HG03045 (cell line): ENCODE measurements around the gene FUT7.

ENCODE experiments used
- ATAC-seq: cut with Tn5 transposase; IDR thresholded peaks from one replicate; pipeline ENCODE4 v1.9.1; 2021; ENCODE audit warnings: mild to moderate bottlenecking, moderate library complexity; ENCODE audit not compliant: unreplicated experiment

FUT7 gene

DNA sequence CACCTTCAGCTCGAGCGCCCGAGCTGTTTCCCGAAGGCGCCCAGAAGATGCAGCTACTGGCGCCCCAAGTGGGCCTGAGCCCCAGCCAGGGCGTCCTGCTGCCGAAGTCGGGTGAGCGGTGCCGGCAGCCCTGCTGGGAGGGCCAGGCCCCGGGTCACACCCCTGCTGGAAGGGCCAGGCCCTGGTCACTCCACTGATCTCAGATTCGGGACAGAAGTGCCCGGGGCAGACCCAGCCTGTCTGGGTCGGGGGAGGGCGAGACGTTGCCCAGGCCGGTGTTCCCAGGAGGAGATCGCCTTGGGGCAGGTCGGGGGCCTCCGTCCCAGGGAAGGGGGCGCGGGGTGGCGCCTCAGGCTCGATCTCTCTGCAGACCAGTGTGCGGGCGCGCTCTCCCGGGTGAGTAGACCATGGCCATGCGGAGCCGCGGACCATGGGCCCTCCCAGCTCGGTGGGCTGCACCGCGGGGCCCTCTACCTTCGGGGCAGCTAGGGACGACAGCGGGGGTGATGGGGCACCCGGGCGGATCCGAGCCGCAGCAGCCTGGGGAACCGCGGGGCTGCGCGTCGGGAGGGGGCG, 46.8 kb downstream of the FUT7 start:
- ATAC-seq, result no peak

DNA sequence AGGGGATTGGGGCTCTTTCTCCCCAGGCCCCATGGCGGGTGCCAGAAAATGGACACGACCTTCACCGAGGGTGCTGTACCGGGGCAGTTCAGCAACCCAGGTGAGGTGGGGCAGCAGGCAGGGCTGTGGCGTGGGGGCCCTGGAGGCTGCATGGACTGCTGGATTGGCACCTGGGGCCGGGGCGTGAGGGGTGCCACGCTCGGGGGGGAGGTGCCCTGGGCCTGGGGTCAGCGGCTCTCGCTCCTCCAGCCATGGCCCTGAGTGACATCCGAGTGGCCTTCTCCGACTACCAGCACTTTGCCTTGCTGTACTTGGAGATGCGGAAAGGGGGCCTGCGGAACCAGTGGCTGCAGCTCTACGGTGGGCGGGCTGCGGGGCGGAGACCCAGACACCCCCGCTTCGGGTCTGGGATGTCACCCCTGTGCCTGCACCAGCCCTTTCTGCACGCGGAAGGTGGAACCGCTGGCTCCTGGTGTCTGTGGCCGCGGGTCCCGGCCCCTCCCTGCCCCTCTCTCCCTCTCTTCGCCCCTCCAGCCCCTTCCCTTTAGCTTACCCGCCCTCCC, 47.3 kb downstream of the FUT7 start:
- ATAC-seq, result no peak

DNA sequence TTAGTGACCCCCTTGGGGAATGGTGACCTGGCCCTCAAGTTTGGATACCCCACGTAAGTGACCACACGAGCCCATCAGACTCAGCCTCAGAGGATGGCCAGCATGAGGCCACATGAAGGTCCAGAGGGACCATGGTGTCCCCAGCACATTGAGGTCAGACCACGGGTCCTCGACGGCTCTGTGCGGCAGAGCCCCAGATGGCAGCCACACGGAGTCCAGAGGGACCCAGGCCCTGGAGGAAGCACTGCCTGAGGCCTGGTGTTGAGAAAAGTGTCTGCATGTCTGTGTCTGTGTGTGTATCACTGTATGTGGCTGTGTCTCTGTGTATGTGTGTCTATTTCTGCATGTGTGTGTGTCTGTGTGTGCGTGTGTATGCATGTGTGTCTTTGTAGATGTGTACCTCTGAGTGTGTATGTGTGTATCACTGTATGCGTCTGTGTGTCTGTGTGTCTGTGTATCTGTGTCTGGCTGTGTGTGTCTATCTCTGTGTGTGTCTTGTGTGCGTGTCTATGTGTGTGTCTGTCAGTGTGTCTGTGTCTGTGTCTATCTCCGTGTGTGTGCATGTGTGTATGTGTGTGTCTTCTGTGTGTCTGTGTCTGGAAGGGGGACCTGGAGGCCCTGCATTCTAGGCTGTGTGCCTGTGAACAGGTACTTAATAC, 48.1 kb downstream of the FUT7 start:
- no peak for ATAC-seq

DNA sequence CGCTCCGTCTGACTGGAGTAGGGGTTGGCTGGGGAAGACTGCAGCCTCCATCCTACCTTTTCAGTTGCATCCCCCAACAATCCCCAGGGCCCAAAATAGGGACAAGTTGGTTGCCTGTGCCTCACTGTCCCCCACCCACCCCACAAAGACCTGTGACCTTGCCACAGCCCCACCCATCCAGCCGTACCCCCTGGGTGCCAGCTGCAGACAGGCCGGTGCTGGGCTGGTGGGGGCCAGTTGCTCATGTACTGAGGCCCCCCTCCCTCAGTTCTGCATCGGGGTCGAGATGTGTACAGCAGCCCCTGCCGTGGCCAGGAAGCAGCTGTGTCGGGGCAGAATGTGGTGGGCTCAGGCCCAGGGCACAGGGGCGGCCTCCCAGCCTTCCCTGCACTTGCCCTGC, 48.7 kb downstream of the FUT7 start:
- no peak for ATAC-seq

DNA sequence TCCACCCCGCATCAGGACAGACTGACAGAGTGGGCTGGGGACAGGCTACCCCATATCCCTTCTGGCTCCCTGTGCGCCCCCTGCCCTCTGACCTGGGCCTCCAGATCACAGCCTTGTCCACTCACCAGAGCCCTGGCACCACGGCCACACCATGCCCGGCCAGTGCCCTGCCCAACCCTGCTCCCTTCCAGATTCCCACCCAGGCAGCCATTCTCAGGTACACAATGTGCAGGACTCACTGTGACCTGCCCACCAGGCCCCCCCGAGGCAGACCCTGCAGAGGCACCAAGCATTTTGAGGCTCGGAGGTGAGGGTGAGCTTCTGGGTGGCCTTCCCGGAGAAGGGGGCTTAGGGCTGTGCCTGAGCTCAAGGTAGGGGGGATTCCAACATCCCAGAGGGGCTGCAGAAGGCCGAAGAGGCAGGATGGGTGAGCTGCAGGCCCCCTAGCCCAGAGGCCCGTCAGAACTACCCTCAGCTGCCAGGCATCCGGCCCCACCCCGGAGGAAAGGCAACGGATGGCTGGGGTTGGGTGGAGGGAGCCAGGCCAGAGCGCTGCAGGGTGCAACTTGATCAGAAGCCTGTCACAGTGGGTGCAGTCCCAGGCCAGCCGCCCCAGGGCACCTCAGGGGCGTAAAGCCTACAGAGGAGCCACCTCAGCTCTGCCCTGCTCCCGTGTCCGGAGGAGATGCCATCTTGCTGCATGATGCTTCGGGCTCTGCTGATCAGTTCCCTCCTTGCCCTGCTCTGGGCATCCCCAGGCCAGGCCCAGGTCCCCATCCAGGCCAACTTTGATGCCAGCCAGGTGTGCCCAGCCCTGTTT, 49.4 kb downstream of the FUT7 start, which contains the start of gene LCNL1:
TSS of gene LCNL1 (plus strand) at position 762 of the 820 bp plus-strand sequence. CDS start 594 bp downstream, outside the sequence.
- ATAC-seq, result no peak

DNA sequence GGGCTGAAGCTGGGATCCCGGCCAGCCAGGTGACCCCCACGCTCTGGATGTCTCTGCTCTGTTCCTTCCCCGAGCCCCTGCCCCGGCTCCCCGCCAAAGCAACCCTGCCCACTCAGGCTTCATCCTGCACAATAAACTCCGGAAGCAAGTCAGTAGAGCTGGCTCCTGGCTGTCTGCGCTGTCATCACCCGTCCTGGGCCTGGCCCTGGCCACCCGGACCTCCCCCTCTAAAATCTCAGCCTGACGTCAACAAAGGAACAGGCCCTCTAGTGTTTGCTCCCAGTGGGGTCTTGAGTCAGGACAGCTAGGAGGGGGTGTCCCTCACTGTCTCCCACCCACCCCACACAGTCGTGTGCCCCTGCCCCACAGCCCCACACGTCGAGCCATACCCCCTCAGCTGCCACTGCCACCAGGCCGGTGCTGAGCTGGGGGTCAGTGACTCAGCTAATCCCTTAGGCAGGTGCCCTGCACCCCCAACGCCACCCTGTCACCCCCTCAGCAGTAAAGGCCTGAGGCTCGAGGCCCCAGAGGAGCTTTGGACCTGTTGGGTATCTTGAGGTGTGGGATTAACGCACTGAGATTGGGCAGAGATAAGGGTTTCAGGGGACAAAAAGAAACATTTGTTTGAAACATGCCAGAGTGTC, 50.2 kb downstream of the FUT7 start:
- ATAC-seq, result no peak

DNA sequence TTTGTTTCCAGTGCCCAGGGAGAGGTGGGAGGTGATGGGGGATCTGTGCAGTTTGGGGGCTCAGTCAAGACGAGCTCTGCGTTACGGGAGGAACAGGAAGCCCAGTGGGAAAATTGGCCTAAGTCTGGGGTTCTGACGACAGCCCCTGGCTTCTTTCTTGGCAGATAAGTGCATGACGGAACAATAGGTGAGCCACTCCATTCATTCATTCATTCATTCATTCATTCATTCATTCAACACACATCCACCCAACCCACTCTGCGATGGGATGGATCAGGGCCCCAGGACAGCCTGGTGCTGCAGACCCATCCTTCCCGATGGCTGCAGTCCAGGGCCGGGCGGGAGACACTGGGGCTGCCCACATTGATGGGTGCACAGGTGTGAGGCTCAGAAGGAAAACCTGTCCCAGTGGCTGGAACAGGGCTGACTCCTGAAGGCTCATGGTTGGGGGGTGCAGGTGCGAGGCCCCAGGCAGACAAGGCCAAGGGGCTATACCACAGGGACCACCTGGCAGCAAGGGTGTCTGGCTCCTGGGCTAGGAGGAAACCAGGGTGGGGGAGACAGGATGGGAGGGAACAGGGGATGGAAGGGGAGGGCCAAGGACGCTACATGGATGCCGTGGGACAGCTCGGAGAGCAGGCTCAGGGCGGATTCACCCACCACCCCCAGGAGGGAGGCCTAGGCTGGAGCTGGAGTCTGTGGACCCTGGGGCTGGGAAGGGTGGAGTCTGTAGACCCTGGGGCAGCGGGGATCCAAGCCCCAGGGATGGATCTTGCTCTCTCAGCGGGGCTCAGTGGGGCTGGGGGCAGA, 51.0 kb downstream of the FUT7 start:
- ATAC-seq, result no peak
